ENCODE measurements around the gene EPB41L3.

EPB41L3 gene

DNA sequence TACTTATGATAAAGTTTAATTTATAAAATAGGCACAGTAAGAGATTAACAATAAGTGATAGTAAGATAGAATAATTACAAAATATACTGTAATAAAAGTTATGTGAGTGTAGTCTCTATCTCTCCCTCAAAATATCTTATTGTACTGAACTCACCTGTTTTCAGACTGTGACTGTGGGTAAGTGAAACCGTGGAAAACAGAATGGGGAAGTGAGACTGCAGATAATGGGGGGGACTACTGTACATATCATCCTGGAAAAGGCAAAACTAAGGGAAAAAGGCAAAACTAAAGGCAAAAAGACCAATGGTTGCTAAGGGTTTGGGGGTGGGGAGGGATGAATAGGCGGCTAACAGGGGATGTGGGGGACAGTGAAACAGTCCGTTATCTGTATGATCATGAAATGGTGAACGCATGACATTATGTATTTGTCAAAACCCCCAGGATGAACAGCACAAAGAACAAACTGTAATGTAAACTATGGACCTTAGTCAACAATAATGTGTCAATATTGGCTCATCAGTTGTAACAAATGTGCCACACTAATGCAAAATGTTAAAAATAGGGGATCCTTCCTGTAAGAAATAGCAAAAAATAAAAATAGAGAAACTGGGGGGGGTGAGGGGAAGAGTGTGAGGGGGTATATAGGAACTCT lies 93.8 kb downstream of the EPB41L3 start:
- H3K27ac ChIP-seq (ENCODE audit: low read length) = no peak overlapping the region
- H3K4me3 ChIP-seq (ENCODE audit: low read length) = no peak overlapping the region
- H3K9me3 ChIP-seq (ENCODE audit: insufficient read depth, low read depth, low read length) = no peaks in the 10 kb centered on the region
- no peaks in the 10 kb centered on the region for H3K27me3 ChIP-seq (ENCODE audit: insufficient read depth, low read length)
- H3K9ac ChIP-seq (ENCODE audit: low read depth, low read length) = no peak overlapping the region
- H3K4me1 ChIP-seq (ENCODE audit: insufficient read depth, low read length) = peaks cover 3% of the 10 kb centered on the region; the same call in 1 of the 2 replicates
- H3K36me3 ChIP-seq (ENCODE audit: insufficient read depth, low read depth, low read length) = no peaks in the 10 kb centered on the region

DNA sequence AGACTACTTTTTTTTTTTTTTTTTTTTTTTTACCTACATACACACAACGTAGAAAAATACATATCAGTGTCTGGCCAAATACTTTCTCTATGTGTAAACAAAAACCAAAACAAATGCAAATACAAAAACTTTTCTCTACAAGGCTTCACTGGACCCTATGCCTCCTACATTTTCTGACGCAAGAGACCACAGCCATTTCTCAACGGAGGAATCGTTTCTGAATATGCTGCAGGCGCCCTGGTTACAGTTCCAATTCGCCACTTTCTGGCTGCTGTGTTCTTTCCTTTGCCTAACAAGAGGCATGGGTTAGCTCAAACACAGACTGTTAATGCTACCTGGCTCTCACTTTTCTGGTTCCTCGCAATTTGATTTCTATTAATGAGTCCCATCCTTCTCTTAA lies 96.4 kb downstream of the EPB41L3 start:
- H3K27ac ChIP-seq (ENCODE audit: low read length) = no peak overlapping the region
- no peaks in the 10 kb centered on the region for H3K9me3 ChIP-seq (ENCODE audit: insufficient read depth, low read depth, low read length)
- no peaks in the 10 kb centered on the region for H3K27me3 ChIP-seq (ENCODE audit: insufficient read depth, low read length)
- H3K9ac ChIP-seq (ENCODE audit: low read depth, low read length) = no peak overlapping the region
- H3K36me3 ChIP-seq (ENCODE audit: insufficient read depth, low read depth, low read length) = no peaks in the 10 kb centered on the region
- no peak overlapping the region for H3K4me3 ChIP-seq (ENCODE audit: low read length)
- H3K4me1 ChIP-seq (ENCODE audit: insufficient read depth, low read length) = peaks cover 3% of the 10 kb centered on the region; the same call in 1 of the 2 replicates

DNA sequence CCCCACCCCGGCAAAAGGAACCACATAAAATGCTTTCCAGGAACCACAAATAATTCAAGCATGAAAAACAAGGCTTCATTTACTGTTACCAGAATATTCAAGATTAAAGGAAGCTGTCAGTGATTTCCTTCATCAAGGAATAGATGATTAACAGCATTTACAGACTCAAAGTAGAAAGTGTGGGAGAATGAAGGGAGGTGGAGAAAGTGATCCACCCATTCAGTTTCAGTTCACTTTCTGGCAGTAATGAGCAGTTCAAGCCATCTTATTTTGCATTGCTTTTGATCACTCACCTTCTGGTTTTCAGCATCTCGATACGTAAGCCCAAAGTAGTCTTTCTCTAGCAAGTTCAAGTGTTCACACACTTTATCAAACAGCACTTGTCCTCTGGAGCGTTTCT lies 99.0 kb downstream of the EPB41L3 start:
- no peak overlapping the region for H3K27ac ChIP-seq (ENCODE audit: low read length)
- H3K9me3 ChIP-seq (ENCODE audit: insufficient read depth, low read depth, low read length) = no peaks in the 10 kb centered on the region
- H3K9ac ChIP-seq (ENCODE audit: low read depth, low read length) = no peak overlapping the region
- no peaks in the 10 kb centered on the region for H3K36me3 ChIP-seq (ENCODE audit: insufficient read depth, low read depth, low read length)
- no peak overlapping the region for H3K4me3 ChIP-seq (ENCODE audit: low read length)
- H3K27me3 ChIP-seq (ENCODE audit: insufficient read depth, low read length) = no peaks in the 10 kb centered on the region
- H3K4me1 ChIP-seq (ENCODE audit: insufficient read depth, low read length) = peaks cover 3% of the 10 kb centered on the region; the same call in 1 of the 2 replicates

DNA sequence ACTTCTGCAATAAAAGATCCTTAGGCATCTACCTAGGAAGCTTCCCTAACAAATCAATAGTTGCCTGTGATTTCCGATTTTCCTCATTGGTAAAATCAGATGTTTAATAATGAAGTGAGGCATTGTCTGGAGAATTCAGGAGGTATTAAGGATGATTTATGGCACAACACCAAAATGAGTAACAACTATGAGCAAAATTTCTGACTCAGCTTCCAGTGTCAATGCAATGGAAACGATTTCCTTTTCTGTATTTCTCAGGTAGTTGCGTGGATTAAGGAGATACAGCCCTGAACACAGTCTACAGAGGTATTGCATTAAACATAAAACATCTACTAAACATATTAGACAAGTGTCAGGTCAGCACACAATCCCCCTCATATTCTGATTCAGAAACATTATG lies 99.5 kb downstream of the EPB41L3 start:
- Histone ChIP-seq H3K9ac (ENCODE audit: low read depth, low read length) (no peak overlapping the region), H3K27me3 (ENCODE audit: insufficient read depth, low read length) (no peaks in the 10 kb centered on the region), H3K4me3 (ENCODE audit: low read length) (no peak overlapping the region), H3K4me1 (ENCODE audit: insufficient read depth, low read length) (peaks cover 3% of the 10 kb centered on the region; the same call in 1 of the 2 replicates), H3K9me3 (ENCODE audit: insufficient read depth, low read depth, low read length) (no peaks in the 10 kb centered on the region), H3K36me3 (ENCODE audit: insufficient read depth, low read depth, low read length) (no peaks in the 10 kb centered on the region), H3K27ac (ENCODE audit: low read length) (no peak overlapping the region)

DNA sequence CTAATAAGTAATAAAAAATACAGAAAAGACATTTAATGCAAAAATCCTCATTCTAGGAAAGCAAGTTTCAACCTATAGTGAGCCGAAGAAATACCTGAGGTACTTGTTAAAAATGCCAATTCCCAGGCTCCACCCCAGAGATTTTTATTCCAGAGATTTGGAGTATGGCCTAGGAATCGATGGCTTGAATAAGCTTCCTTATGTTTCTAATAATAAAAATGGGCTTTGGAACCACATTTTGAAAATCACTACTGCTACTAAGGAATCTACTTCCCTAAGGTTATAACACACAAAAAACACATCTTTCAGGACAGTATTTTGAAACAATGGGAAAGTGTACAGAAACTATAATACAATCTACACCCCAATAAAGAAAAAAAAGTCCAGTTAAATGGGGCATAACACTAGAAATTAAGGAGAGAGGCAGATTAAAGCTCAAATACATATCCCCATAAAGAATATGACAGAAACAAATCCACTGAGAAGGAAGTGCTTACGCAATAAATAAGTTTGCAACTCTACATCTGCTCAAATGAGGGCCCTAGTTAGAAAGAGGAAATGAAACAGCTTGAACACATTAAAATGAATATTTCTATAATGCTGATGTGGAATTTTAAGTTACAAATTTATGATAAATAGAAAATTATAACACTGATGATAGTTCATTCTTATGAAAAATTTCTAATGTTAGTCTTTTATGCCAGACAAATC lies 103.7 kb downstream of the EPB41L3 start:
- H3K9me3 ChIP-seq (ENCODE audit: insufficient read depth, low read depth, low read length) = no peaks in the 10 kb centered on the region
- no peak overlapping the region for H3K27ac ChIP-seq (ENCODE audit: low read length)
- H3K36me3 ChIP-seq (ENCODE audit: insufficient read depth, low read depth, low read length) = no peaks in the 10 kb centered on the region
- H3K4me1 ChIP-seq (ENCODE audit: insufficient read depth, low read length) = no peaks in the 10 kb centered on the region
- H3K9ac ChIP-seq (ENCODE audit: low read depth, low read length) = no peak overlapping the region
- no peak overlapping the region for H3K4me3 ChIP-seq (ENCODE audit: low read length)
- no peaks in the 10 kb centered on the region for H3K27me3 ChIP-seq (ENCODE audit: insufficient read depth, low read length)

DNA sequence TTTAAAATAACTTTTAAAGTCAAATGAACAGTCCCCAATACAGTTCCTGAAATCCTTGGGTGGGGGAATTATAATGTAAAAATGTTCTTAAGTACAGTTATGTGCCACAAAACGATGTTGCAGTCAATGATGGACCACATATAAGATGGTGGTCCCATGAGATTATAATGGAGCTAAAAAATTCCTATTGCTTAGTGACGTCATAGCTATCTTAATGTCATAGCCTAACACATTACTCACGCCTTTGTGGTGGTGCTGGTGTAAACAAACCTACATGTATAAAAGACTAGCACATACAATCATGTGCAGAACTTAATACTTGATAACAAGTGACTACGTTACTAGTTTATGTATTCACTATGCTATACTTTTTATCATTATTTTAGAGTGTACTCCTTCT lies 109.4 kb downstream of the EPB41L3 start:
- no peak overlapping the region for H3K27ac ChIP-seq (ENCODE audit: low read length)
- no peaks in the 10 kb centered on the region for H3K36me3 ChIP-seq (ENCODE audit: insufficient read depth, low read depth, low read length)
- H3K9me3 ChIP-seq (ENCODE audit: insufficient read depth, low read depth, low read length) = no peaks in the 10 kb centered on the region
- H3K4me1 ChIP-seq (ENCODE audit: insufficient read depth, low read length) = no peaks in the 10 kb centered on the region
- H3K9ac ChIP-seq (ENCODE audit: low read depth, low read length) = no peak overlapping the region
- no peaks in the 10 kb centered on the region for H3K27me3 ChIP-seq (ENCODE audit: insufficient read depth, low read length)
- no peak overlapping the region for H3K4me3 ChIP-seq (ENCODE audit: low read length)

DNA sequence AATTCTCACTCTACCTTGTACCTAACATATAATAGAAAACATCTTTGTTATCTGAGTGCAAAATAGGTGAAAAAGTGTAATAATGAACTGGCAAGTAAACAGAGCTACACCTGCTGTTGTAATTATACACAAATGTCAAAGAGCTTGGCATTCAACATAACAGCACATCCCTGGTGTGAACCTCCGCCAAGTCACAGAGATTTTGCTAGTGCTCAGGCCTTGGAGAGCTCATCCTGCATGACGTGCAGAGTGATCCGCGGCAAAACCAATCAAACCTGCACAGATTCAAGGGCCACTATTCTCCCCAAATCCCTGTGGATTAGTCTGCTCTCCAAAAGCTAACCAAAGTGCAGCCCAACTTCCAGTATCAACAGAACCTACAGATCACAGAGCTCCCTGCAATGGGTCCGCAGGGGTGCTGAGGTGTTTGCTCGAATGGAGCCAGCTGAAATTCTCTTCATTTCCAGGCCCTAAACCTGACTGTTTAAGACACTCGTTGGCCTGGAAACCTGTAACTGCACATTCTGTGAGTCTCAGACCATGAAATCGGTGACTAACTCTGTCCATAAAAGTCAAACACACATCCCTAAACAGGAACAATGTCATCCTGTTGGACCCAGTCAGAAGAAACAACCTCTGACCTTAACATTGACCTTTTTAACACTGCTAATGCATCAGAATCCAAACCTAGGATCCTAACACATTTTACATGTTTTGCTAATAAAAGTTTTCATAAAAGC lies 111.8 kb downstream of the EPB41L3 start:
- H3K9me3 ChIP-seq (ENCODE audit: insufficient read depth, low read depth, low read length) = no peaks in the 10 kb centered on the region
- H3K36me3 ChIP-seq (ENCODE audit: insufficient read depth, low read depth, low read length) = no peaks in the 10 kb centered on the region
- no peaks in the 10 kb centered on the region for H3K4me1 ChIP-seq (ENCODE audit: insufficient read depth, low read length)
- no peak overlapping the region for H3K9ac ChIP-seq (ENCODE audit: low read depth, low read length)
- no peak overlapping the region for H3K27ac ChIP-seq (ENCODE audit: low read length)
- no peak overlapping the region for H3K4me3 ChIP-seq (ENCODE audit: low read length)
- H3K27me3 ChIP-seq (ENCODE audit: insufficient read depth, low read length) = no peaks in the 10 kb centered on the region

DNA sequence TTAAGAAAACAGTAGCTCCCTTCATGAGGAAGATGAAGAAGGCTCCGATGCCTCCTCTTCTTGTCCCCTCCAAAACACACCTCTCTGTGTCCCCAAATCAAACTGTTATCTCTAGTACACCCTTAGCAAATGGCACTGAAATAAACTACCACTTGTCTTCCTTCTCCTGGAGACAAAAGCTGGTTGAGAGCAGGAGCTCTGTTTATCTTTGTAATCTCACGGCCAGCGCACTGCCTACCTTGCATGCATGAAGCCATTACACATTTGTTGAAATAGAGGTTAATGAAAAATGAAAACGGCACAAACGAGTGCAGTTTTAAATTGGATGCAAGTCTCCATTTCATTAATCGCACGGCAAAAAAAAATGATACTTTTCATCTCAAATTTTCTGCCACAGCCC lies 113.7 kb downstream of the EPB41L3 start:
- no peaks in the 10 kb centered on the region for H3K4me1 ChIP-seq (ENCODE audit: insufficient read depth, low read length)
- no peaks in the 10 kb centered on the region for H3K36me3 ChIP-seq (ENCODE audit: insufficient read depth, low read depth, low read length)
- no peak overlapping the region for H3K27ac ChIP-seq (ENCODE audit: low read length)
- H3K27me3 ChIP-seq (ENCODE audit: insufficient read depth, low read length) = no peaks in the 10 kb centered on the region
- H3K9ac ChIP-seq (ENCODE audit: low read depth, low read length) = no peak overlapping the region
- H3K4me3 ChIP-seq (ENCODE audit: low read length) = no peak overlapping the region
- no peaks in the 10 kb centered on the region for H3K9me3 ChIP-seq (ENCODE audit: insufficient read depth, low read depth, low read length)

DNA sequence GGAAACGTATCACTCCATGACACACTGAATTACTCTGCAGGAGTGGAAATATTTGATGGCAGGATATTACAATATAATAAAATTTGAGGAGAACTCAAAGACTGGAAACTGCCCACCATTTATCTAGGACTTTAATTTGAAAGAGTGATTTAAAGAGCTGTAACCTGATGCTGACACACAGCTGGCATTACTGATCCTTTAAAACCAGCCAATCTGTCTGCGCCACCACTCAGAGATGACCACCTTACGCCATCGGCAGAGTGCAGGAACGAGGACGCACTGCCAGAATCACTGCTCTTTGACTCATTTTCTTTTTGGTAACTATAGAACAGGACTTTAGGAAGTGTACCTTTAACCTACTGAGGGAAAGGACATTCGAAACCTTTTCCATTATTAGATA lies 114.1 kb downstream of the EPB41L3 start:
- no peaks in the 10 kb centered on the region for H3K9me3 ChIP-seq (ENCODE audit: insufficient read depth, low read depth, low read length)
- no peak overlapping the region for H3K9ac ChIP-seq (ENCODE audit: low read depth, low read length)
- H3K36me3 ChIP-seq (ENCODE audit: insufficient read depth, low read depth, low read length) = no peaks in the 10 kb centered on the region
- no peak overlapping the region for H3K4me3 ChIP-seq (ENCODE audit: low read length)
- H3K4me1 ChIP-seq (ENCODE audit: insufficient read depth, low read length) = no peaks in the 10 kb centered on the region
- no peaks in the 10 kb centered on the region for H3K27me3 ChIP-seq (ENCODE audit: insufficient read depth, low read length)
- no peak overlapping the region for H3K27ac ChIP-seq (ENCODE audit: low read length)

DNA sequence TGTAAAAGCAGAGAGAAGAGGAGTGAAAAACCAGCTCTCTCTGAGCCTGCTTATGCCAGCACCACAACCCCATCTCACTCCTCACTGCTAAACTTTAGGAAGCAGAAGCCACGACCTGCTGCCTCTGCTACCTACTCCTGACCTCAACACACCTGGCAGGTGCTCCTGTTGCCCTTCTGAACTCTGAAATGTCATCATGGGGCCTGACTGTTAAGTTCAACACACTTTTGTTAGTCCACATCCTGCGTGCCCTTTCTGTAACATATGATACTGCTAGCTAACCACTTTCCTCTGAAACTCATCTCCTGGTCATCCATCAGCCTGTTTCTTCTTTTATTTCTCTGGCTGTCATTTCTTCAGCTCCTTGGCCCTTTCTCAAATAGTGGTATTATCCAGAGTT lies 118.1 kb downstream of the EPB41L3 start:
- Histone ChIP-seq H3K27ac (ENCODE audit: low read length) (no peak overlapping the region), H3K4me3 (ENCODE audit: low read length) (no peak overlapping the region)

DNA sequence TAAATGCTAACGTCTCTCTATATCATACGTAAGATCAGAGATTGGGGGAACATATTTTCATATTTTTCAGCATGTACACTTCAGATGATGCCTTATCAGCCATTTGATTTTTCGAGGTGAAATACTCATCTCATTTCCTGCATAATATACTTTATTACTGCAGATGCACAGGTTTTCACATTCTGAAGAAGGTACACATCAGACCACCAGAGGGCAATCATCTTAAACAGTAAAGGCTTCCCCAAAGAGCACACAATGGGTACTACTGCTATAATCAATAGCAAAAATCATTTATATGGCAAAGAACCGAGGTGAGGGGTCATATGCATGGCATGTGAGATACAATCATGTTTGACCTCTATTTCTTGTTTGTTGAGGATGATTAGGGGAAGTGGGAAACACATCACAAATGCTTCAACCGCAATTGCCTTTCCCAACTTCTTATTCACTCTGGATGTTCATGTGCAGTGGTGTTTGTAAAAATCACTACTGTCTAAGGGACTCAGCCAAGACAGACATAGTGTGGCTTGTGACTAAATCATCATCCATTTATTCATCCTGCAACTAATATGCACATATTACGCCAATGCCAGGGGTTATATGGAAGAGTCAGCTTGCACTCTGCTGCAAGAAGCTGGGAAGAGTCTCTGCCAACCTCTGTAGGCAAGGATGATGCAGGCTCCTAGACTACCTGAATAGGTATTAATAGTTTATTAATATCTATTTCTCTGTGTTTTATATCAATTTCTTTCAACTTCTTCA lies 118.7 kb downstream of the EPB41L3 start:
- Histone ChIP-seq H3K4me3 (ENCODE audit: low read length) (no peak overlapping the region), H3K9ac (ENCODE audit: low read depth, low read length) (no peak overlapping the region), H3K36me3 (ENCODE audit: insufficient read depth, low read depth, low read length) (no peaks in the 10 kb centered on the region), H3K27me3 (ENCODE audit: insufficient read depth, low read length) (no peaks in the 10 kb centered on the region), H3K4me1 (ENCODE audit: insufficient read depth, low read length) (no peaks in the 10 kb centered on the region), H3K27ac (ENCODE audit: low read length) (no peak overlapping the region), H3K9me3 (ENCODE audit: insufficient read depth, low read depth, low read length) (no peaks in the 10 kb centered on the region)

More for the DNA sequence above, 118.1 kb downstream of the EPB41L3 start:
- H3K9ac ChIP-seq (ENCODE audit: low read depth, low read length) = no peak overlapping the region
- no peaks in the 10 kb centered on the region for H3K27me3 ChIP-seq (ENCODE audit: insufficient read depth, low read length)
- no peaks in the 10 kb centered on the region for H3K9me3 ChIP-seq (ENCODE audit: insufficient read depth, low read depth, low read length)
- no peaks in the 10 kb centered on the region for H3K4me1 ChIP-seq (ENCODE audit: insufficient read depth, low read length)
- no peaks in the 10 kb centered on the region for H3K36me3 ChIP-seq (ENCODE audit: insufficient read depth, low read depth, low read length)

All from iPS-20b (cell line).